NCI-H1436 (cell line): ENCODE results near the gene SP6.

Source experiments
- DNase-seq: peaks from one replicate; lab custom pipeline; 2025; lab: John Stamatoyannopoulos, UW

The SP6 gene

GRCh38 chr17:47850692-47851573, at the start of gene SP6:
SP6 (minus strand) TSS chr17:47851163; CDS start chr17:47848429, 2,734 bp downstream.
- peak; percentile 78 for DNase-seq

GRCh38 chr17:47899643-47900042, 48.7 kb upstream of the SP6 start:
- no peak for DNase-seq

GRCh38 chr17:47898241-47898640, 47.3 kb upstream of the SP6 start:
- no peak for DNase-seq

GRCh38 chr17:47897561-47897960, 46.6 kb upstream of the SP6 start:
- DNase-seq = no peak

GRCh38 chr17:47896672-47897490, 45.9 kb upstream of the SP6 start:
- DNase-seq = no peak

- peak; percentile 100 for DNase-seq
These were observed 45.1 kb upstream of the SP6 start, which contains the start of gene SP2 for GRCh38 chr17:47895856-47896671. SP2 (plus strand) TSS chr17:47896236; CDS start chr17:47896287, 51 bp downstream.

- DNase-seq = no peak
These were observed 44.4 kb upstream of the SP6 start for GRCh38 chr17:47895347-47895855.

GRCh38 chr17:47894498-47895346, 43.8 kb upstream of the SP6 start:
- no peak for DNase-seq

- DNase-seq = no peak
These were observed 40.7 kb upstream of the SP6 start for GRCh38 chr17:47891545-47892088.

- DNase-seq = peak; percentile 90
These were observed 39.0 kb upstream of the SP6 start for GRCh38 chr17:47889734-47890529.

GRCh38 chr17:47888293-47888692, 37.3 kb upstream of the SP6 start:
- no peak for DNase-seq

GRCh38 chr17:47884905-47885730, 34.2 kb upstream of the SP6 start:
- no peak for DNase-seq

GRCh38 chr17:47884427-47884740, 33.4 kb upstream of the SP6 start:
- no peak for DNase-seq

GRCh38 chr17:47883589-47884426, 32.8 kb upstream of the SP6 start:
- no peak for DNase-seq

- DNase-seq = no peak
These were observed 32.0 kb upstream of the SP6 start for GRCh38 chr17:47882695-47883588.

- DNase-seq = no peak
These were observed 31.3 kb upstream of the SP6 start for GRCh38 chr17:47882247-47882646.
